HG03565 (cell line): ENCODE data around the gene STXBP4.

ENCODE experiments used
- ATAC-seq: cut with Tn5 transposase; IDR thresholded peaks from one replicate; pipeline ENCODE4 v1.9.1; 2021; ENCODE audit warnings: mild to moderate bottlenecking, moderate library complexity; ENCODE audit not compliant: unreplicated experiment

STXBP4 gene

DNA sequence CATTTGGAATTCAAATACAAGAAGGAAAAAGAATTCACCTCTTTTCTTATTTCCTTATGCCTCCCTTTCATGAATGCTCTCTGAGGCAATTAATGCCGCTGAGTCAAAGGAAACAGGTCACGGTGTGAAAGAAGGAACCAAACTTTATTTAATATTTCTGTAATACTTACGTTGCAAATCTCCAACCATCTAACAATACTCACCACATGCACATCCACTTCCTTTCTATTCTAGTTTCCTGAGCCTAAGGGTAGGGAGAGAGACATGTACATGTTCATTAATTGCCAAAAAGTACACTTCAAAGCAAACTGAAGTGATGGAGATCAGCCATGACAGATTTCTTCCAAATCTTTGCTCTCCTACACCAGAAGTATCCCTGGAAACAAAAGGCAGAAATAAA, 248.3 kb downstream of the STXBP4 start:
- no peak for ATAC-seq

GRCh38 chr17:55219459-55219858, 250.9 kb downstream of the STXBP4 start:
- no peak for ATAC-seq

GRCh38 chr17:55219934-55220333, 251.4 kb downstream of the STXBP4 start:
- no peak for ATAC-seq
